Caco-2 (cell line): ENCODE measurements around the gene ATRAID. TPM values are rescaled to one million over a fixed set of nuclear protein-coding genes. Genes with fewer than 3 reads are reported as not detected.

Experiments
- BruUV-seq: library from RNA; stranded (reverse); fragments of 400-500 nt; replicated peaks from 2 replicates; lab custom pipeline; 2021; lab: Mats Ljungman, UMichigan
- CTCF ChIA-PET: fragments of 300-600 bp; sonication (Branson Sonifier 250); formaldehyde crosslinking; loops from one replicate; lab custom pipeline; 2022; ENCODE audit warnings: antibody characterized with exemption; lab: Charles Lee
- POLR2A ChIA-PET: fragments of 300-600 bp; sonication (Branson Sonifier 250); formaldehyde crosslinking; loops from one replicate; lab custom pipeline; 2022; ENCODE audit warnings: antibody characterized with exemption; lab: Charles Lee
- DNase-seq, 2 experiments: peaks; one replicate each; pipeline versions ENCODE4 v3.0.0 to v3.0.0-alpha.2; 2020 to 2022
- H3K27me3 ChIP-seq: replicated peaks from 2 replicates; pipeline ENCODE4 v1.6.0; 2011; ENCODE audit warnings: low read length; ENCODE audit not compliant: control insufficient read depth, insufficient read depth
- H3K36me3 ChIP-seq: 2 replicates; pipeline ENCODE4 v1.5.1; 2011; ENCODE audit warnings: low read length; ENCODE audit not compliant: control insufficient read depth, insufficient read depth
- H3K4me1 ChIP-seq: fragments of 250-450 bp; sonication (Bioruptor Pico); 2 replicates; pipeline ENCODE4 v1.5.1; 2020; ENCODE audit warnings: mild to moderate bottlenecking
- H3K4me3 ChIP-seq: 2 replicates; pipeline ENCODE4 v1.5.1; 2011; ENCODE audit warnings: low read depth, mild to moderate bottlenecking, control low read depth, low read length
- H3K9me3 ChIP-seq: fragments of 250-450 bp; sonication (Bioruptor Pico); 2 replicates; pipeline ENCODE4 v1.5.1; 2020; ENCODE audit warnings: mild to moderate bottlenecking, moderate library complexity
- H3K27ac Mint-ChIP-seq: one replicate; pipeline ENCODE4 v1.8.0; 2022; ENCODE audit warnings: mixed read lengths; ENCODE audit not compliant: unreplicated experiment
- H3K27me3 Mint-ChIP-seq: one replicate; pipeline ENCODE4 v1.8.0; 2022; ENCODE audit warnings: mixed read lengths; ENCODE audit not compliant: insufficient read depth, unreplicated experiment
- H3K36me3 Mint-ChIP-seq: one replicate; pipeline ENCODE4 v1.8.0; 2022; ENCODE audit warnings: mild to moderate bottlenecking, mixed read lengths; ENCODE audit not compliant: insufficient read depth, unreplicated experiment
- H3K4me1 Mint-ChIP-seq: one replicate; pipeline ENCODE4 v1.8.0; 2022; ENCODE audit warnings: low read depth, mixed read lengths; ENCODE audit not compliant: unreplicated experiment
- H3K4me3 Mint-ChIP-seq: one replicate; pipeline ENCODE4 v1.8.0; 2022; ENCODE audit warnings: mild to moderate bottlenecking, moderate library complexity, mixed read lengths; ENCODE audit not compliant: unreplicated experiment
- H3K9me3 Mint-ChIP-seq: one replicate; pipeline ENCODE4 v1.8.0; 2022; ENCODE audit warnings: mixed read lengths; ENCODE audit not compliant: unreplicated experiment
- CTCF ChIP-seq, 2 experiments: fragments of 200-600 bp in 1 of 2; IDR thresholded peaks; 1 replicate in 1 of 2; 2 replicates in 1 of 2; pipeline versions ENCODE4 v1.5.1 to v1.8.0; 2011 to 2022; ENCODE audit warnings: antibody characterized with exemption in 1 of 2, control low read depth in 1 of 2, inconsistent platforms in 1 of 2, low read depth in 1 of 2, low read length in 1 of 2, mild to moderate bottlenecking in 1 of 2, moderate library complexity in 1 of 2; ENCODE audit not compliant: insufficient read depth in 1 of 2, severe bottlenecking in 1 of 2, unreplicated experiment in 1 of 2
- intact Hi-C: fragments of 100-400 bp; cut with micrococcal nuclease; formaldehyde crosslinking; loops from one replicate; pipeline ENCODE4 v1.10.0; 2022; ENCODE audit not compliant: unreplicated experiment
- total RNA-seq: library from RNA; stranded (reverse); gene quantifications from 2 replicates; pipeline ENCODE4 v1.2.3, GENCODE V29; 2022

The ATRAID gene
- total RNA-seq, 1 experiment from 2014 or later = 157 TPM

- Mint-ChIP-seq H3K36me3 (peaks cover 84% of the 10 kb centered on the region), H3K4me1 (no peaks in the 10 kb centered on the region), H3K9me3 (no peaks in the 10 kb centered on the region), H3K27ac (no peak overlapping the region), H3K4me3 (no peak overlapping the region), H3K27me3 (no peaks in the 10 kb centered on the region)
- H3K27me3 ChIP-seq = no peaks in the 10 kb centered on the region
- POLR2A ChIA-PET = no interaction called here
- peaks cover 4% of the 10 kb centered on the region for H3K36me3 ChIP-seq
- H3K9me3 ChIP-seq = no peaks in the 10 kb centered on the region
- H3K4me1 ChIP-seq = no peaks in the 10 kb centered on the region
- no peak for DNase-seq
- intact Hi-C loops = no loop called here
- no peak overlapping the region for H3K4me3 ChIP-seq
- CTCF ChIA-PET = no interaction called here
- no peak for TF ChIP-seq CTCF (IDR thresholded peaks at IDR 0.05; ENCODE audit: insufficient read depth in 1 of 2, low read depth in 1 of 2, low read length in 1 of 2, severe bottlenecking in 1 of 2, unreplicated experiment in 1 of 2)
- no TSS peak for BruUV-seq
Observed at GRCh38 chr2:27225526-27225925, 13.7 kb downstream of the ATRAID start.

GRCh38 chr2:27227501-27227900, 15.7 kb downstream of the ATRAID start:
- no peaks in the 10 kb centered on the region for H3K9me3 ChIP-seq
- Mint-ChIP-seq H3K4me3 (no peak overlapping the region), H3K27ac (no peak overlapping the region), H3K36me3 (peaks cover 90% of the 10 kb centered on the region), H3K9me3 (no peaks in the 10 kb centered on the region), H3K4me1 (no peaks in the 10 kb centered on the region), H3K27me3 (no peaks in the 10 kb centered on the region)
- no TSS peak for BruUV-seq
- H3K4me1 ChIP-seq = no peaks in the 10 kb centered on the region
- DNase-seq = no peak
- intact Hi-C loops = no loop called here
- H3K4me3 ChIP-seq = no peak overlapping the region
- ChIA-PET CTCF (no interaction called here), POLR2A (no interaction called here)
- no peak for TF ChIP-seq CTCF (IDR thresholded peaks at IDR 0.05; ENCODE audit: insufficient read depth in 1 of 2, low read depth in 1 of 2, low read length in 1 of 2, severe bottlenecking in 1 of 2, unreplicated experiment in 1 of 2)
- H3K27me3 ChIP-seq = no peaks in the 10 kb centered on the region
- peaks cover 7% of the 10 kb centered on the region; the same call in 1 of the 2 replicates for H3K36me3 ChIP-seq

- no peak for TF ChIP-seq CTCF (IDR thresholded peaks at IDR 0.05; ENCODE audit: insufficient read depth in 1 of 2, low read depth in 1 of 2, low read length in 1 of 2, severe bottlenecking in 1 of 2, unreplicated experiment in 1 of 2)
- H3K9me3 ChIP-seq = no peaks in the 10 kb centered on the region
- H3K27me3 ChIP-seq = no peaks in the 10 kb centered on the region
- ChIA-PET CTCF (interaction anchor here (0.6 kb wide), 1 partner anchor 141 kb away, joined by 3 read pairs; no protein-coding TSS in a partner anchor), POLR2A (no interaction called here)
- H3K27me3 Mint-ChIP-seq = no peaks in the 10 kb centered on the region
- no peak overlapping the region for H3K4me3 ChIP-seq
- intact Hi-C loops = no loop called here
- DNase-seq = no peak
- H3K4me1 Mint-ChIP-seq = no peaks in the 10 kb centered on the region
- no peak overlapping the region for H3K27ac Mint-ChIP-seq
- no peaks in the 10 kb centered on the region for H3K4me1 ChIP-seq
- H3K4me3 Mint-ChIP-seq = no peak overlapping the region
- H3K9me3 Mint-ChIP-seq = no peaks in the 10 kb centered on the region
- H3K36me3 Mint-ChIP-seq = peaks cover 91% of the 10 kb centered on the region
- BruUV-seq = no TSS peak
- H3K36me3 ChIP-seq = peaks cover 17% of the 10 kb centered on the region
Observed at GRCh38 chr2:27231921-27232320, 20.1 kb downstream of the ATRAID start.
